HT-29 (cell line): ENCODE results near the gene IGFBP3. TPM values are rescaled to one million over a fixed set of nuclear protein-coding genes. Genes with fewer than 3 reads are reported as not detected.
A peak's percentile ranks its signal among the peaks of the same experiment; 100 is the strongest.

Source experiments
- DNase-seq: peaks from one replicate; pipeline ENCODE4 v3.0.0-alpha.2; 2015; ENCODE audit warnings: low spot score
- total RNA-seq: library from RNA; depleted of rRNA; stranded (reverse); fragments of >200 nt; shearing (Covaris generic); gene quantifications from 2 replicates; pipeline ENCODE4 v1.2.3, GENCODE V29; 2014

IGFBP3 gene
- total RNA-seq, 1 experiment from 2014 or later = not detected

- DNase-seq = no peak
Observed at GRCh38 chr7:45892407-45893035, 28.6 kb downstream of the IGFBP3 start.

- DNase-seq = no peak
Observed at GRCh38 chr7:45891462-45892402, 29.3 kb downstream of the IGFBP3 start.

GRCh38 chr7:45890902-45891461 is 30.1 kb downstream of the IGFBP3 start:
- DNase-seq = peak; percentile 87

GRCh38 chr7:45890125-45890901 is 30.8 kb downstream of the IGFBP3 start:
- no peak for DNase-seq

- DNase-seq = no peak
Observed at GRCh38 chr7:45889367-45890067, 31.6 kb downstream of the IGFBP3 start.

GRCh38 chr7:45888993-45889366 is 32.1 kb downstream of the IGFBP3 start:
- no peak for DNase-seq

- no peak for DNase-seq
Observed at GRCh38 chr7:45888185-45888992, 32.7 kb downstream of the IGFBP3 start, which contains the start of gene IGFBP1. Gene IGFBP1 (plus strand): TSS chr7:45888488. CDS start chr7:45888653, 165 bp downstream.

GRCh38 chr7:45886931-45887667 is 34.0 kb downstream of the IGFBP3 start:
- peak; percentile 27 for DNase-seq

GRCh38 chr7:45885264-45885882 is 35.7 kb downstream of the IGFBP3 start:
- DNase-seq = peak; percentile 92

- no peak for DNase-seq
Observed at GRCh38 chr7:45884136-45884535, 36.9 kb downstream of the IGFBP3 start.

- no peak for DNase-seq
Observed at GRCh38 chr7:45882465-45882810, 38.6 kb downstream of the IGFBP3 start.

GRCh38 chr7:45881759-45882464 is 39.2 kb downstream of the IGFBP3 start:
- DNase-seq = peak; percentile 47

- DNase-seq = no peak
Observed at GRCh38 chr7:45881280-45881758, 39.8 kb downstream of the IGFBP3 start.

- no peak for DNase-seq
Observed at GRCh38 chr7:45880433-45880860, 40.6 kb downstream of the IGFBP3 start.

GRCh38 chr7:45878457-45879144 is 42.5 kb downstream of the IGFBP3 start:
- no peak for DNase-seq

GRCh38 chr7:45876519-45876918 is 44.6 kb downstream of the IGFBP3 start:
- DNase-seq = no peak

GRCh38 chr7:45874408-45875131 is 46.5 kb downstream of the IGFBP3 start:
- no peak for DNase-seq
